B cell (primary cell): ENCODE measurements around the gene ABHD13.
"Not testable (repeated sequence)": the region's sequence is repeated elsewhere in the genome, so short reads cannot be mapped to it uniquely, and the experiment has no call there.

ENCODE experiments used
- EZH2 ChIP-seq: IDR thresholded peaks from 2 replicates; pipeline ENCODE4 v1.6.1; 2012; ENCODE audit warnings: borderline replicate concordance, low read depth, mild to moderate bottlenecking, moderate library complexity, low read length; ENCODE audit not compliant: insufficient read depth, poor library complexity, severe bottlenecking
- TF ChIP-seq, protein P1 (sequence below): fragments of 200-600 bp; IDR thresholded peaks from one replicate; pipeline ENCODE4 v1.8.0; 2022; ENCODE audit warnings: antibody characterized with exemption, mild to moderate bottlenecking

DNA sequence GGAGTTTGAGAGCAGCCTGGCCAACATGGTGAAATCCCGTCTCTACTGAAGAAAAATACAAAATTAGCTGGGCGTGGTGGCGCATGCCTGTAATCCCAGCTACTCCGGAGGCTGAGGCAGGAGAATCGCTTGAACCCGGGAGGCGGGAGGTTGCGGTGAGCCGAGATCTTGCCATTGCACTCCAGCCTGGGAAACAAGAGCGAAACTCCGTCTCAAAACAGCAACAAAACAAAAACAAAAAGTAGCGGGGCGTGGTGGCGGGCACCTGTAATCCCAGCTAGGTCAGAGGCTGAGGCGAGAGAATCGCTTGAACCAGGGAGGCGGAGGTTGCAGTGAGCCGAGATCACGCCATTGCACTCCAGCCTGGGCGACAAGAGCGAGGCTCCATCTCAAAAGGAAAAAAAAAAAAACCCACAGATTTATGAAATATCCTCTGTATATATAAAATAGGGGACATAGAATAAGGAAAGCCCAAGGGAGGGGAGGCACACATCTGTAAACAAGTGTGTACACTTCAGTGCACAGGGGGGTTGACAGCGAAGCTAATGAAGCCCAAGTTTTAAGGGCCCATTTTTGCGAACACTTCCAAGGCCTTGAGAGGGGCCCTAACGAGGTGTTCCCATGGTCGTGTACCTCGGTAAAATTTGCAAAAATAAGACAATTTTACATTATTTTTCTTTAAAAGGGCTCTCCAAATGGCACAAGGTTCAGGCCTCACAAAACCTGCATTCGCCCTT, 717 bp upstream of the ABHD13 start:
- TF ChIP-seq, protein P1, sequence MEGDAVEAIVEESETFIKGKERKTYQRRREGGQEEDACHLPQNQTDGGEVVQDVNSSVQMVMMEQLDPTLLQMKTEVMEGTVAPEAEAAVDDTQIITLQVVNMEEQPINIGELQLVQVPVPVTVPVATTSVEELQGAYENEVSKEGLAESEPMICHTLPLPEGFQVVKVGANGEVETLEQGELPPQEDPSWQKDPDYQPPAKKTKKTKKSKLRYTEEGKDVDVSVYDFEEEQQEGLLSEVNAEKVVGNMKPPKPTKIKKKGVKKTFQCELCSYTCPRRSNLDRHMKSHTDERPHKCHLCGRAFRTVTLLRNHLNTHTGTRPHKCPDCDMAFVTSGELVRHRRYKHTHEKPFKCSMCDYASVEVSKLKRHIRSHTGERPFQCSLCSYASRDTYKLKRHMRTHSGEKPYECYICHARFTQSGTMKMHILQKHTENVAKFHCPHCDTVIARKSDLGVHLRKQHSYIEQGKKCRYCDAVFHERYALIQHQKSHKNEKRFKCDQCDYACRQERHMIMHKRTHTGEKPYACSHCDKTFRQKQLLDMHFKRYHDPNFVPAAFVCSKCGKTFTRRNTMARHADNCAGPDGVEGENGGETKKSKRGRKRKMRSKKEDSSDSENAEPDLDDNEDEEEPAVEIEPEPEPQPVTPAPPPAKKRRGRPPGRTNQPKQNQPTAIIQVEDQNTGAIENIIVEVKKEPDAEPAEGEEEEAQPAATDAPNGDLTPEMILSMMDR: not testable (repeated sequence)
- not testable (repeated sequence) for TF ChIP-seq EZH2
